ENCODE results near the gene STK36.

The STK36 gene

DNA sequence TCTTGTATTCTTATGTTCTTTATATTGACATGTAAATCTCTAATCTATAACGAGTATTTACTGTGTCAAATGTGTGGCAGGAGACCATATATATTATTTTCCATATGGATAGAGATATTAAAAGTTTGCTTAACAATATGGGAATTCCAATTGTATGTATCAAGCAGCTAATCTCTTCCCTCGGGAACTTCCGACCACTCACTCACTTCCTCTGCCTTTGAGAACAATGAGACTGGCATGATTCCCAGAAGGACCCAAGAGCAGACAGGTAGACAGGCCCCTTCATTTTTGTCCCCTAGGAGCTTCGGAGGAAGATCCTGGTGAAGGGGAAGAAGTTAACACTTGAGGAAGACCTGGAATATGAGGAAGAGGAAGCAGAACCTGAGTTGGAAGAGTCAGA lies 40.0 kb upstream of the STK36 start:
- Histone ChIP-seq H3K27ac (replicated peaks) (no peak overlapping the region), H3K27me3 (ENCODE audit: insufficient read depth, poor library complexity, severe bottlenecking) (no peaks in the 10 kb centered on the region), H3K4me3 (replicated peaks; ENCODE audit: insufficient read depth, low read length) (no peak overlapping the region)
- TF ChIP-seq, protein P1, sequence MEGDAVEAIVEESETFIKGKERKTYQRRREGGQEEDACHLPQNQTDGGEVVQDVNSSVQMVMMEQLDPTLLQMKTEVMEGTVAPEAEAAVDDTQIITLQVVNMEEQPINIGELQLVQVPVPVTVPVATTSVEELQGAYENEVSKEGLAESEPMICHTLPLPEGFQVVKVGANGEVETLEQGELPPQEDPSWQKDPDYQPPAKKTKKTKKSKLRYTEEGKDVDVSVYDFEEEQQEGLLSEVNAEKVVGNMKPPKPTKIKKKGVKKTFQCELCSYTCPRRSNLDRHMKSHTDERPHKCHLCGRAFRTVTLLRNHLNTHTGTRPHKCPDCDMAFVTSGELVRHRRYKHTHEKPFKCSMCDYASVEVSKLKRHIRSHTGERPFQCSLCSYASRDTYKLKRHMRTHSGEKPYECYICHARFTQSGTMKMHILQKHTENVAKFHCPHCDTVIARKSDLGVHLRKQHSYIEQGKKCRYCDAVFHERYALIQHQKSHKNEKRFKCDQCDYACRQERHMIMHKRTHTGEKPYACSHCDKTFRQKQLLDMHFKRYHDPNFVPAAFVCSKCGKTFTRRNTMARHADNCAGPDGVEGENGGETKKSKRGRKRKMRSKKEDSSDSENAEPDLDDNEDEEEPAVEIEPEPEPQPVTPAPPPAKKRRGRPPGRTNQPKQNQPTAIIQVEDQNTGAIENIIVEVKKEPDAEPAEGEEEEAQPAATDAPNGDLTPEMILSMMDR (IDR thresholded peaks at IDR 0.05; ENCODE audit: insufficient read depth, low read length), result no peak
- no peak for DNase-seq (ENCODE audit: low read depth in 1 of 2, low spot score in 1 of 2)

DNA sequence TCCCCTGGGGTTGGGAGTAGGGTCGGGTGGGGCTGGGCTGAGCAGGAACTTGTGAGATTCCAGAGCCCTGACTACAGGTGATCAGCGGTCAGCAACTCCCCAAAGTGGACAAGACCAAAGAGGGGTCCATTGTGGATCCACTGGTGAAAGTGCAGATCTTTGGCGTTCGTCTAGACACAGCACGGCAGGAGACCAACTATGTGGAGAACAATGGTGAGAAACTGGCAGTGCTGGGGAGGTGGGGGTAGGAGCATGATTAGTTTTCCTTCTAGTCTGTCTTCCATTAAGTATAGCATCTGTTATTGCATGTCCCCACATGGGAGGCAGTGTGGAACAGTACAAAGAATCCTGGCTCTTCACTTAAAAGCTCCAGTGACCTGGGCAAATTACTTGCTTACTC lies 36.2 kb upstream of the STK36 start:
- H3K27me3 ChIP-seq (ENCODE audit: insufficient read depth, poor library complexity, severe bottlenecking), result no peaks in the 10 kb centered on the region
- no peak for DNase-seq (ENCODE audit: low read depth in 1 of 2, low spot score in 1 of 2)
- H3K27ac ChIP-seq (replicated peaks), result no peak overlapping the region
- TF ChIP-seq, protein P2, sequence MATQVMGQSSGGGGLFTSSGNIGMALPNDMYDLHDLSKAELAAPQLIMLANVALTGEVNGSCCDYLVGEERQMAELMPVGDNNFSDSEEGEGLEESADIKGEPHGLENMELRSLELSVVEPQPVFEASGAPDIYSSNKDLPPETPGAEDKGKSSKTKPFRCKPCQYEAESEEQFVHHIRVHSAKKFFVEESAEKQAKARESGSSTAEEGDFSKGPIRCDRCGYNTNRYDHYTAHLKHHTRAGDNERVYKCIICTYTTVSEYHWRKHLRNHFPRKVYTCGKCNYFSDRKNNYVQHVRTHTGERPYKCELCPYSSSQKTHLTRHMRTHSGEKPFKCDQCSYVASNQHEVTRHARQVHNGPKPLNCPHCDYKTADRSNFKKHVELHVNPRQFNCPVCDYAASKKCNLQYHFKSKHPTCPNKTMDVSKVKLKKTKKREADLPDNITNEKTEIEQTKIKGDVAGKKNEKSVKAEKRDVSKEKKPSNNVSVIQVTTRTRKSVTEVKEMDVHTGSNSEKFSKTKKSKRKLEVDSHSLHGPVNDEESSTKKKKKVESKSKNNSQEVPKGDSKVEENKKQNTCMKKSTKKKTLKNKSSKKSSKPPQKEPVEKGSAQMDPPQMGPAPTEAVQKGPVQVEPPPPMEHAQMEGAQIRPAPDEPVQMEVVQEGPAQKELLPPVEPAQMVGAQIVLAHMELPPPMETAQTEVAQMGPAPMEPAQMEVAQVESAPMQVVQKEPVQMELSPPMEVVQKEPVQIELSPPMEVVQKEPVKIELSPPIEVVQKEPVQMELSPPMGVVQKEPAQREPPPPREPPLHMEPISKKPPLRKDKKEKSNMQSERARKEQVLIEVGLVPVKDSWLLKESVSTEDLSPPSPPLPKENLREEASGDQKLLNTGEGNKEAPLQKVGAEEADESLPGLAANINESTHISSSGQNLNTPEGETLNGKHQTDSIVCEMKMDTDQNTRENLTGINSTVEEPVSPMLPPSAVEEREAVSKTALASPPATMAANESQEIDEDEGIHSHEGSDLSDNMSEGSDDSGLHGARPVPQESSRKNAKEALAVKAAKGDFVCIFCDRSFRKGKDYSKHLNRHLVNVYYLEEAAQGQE (IDR thresholded peaks at IDR 0.05; ENCODE audit: insufficient replicate concordance, low read depth), result no peak
- no peak for TF ChIP-seq POLR2AphosphoS5 (IDR thresholded peaks at IDR 0.05; ENCODE audit: low read depth)
- no peak overlapping the region for H3K4me3 ChIP-seq (replicated peaks; ENCODE audit: insufficient read depth, low read length)

DNA sequence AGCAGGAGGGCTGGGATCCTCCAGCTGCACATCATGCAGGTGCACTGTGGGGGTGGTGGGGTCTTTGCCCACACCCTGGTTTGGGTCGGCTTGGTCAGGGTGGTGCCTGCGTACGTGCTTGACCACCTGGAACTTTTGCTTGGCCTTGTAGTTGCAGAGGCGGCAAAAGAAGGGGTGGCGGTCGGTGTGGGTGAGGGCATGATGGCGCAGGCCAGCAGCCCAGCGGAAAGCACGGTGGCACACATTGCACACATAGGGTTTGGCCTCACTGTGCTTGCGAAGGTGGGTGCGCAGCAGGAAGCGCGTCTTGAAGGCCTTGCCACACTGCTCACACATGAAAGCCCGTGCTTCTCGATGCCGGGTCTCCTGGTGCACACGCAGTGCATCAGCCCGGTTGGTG lies 33.5 kb upstream of the STK36 start:
- Histone ChIP-seq H3K27ac (replicated peaks) (no peak overlapping the region), H3K27me3 (ENCODE audit: insufficient read depth, poor library complexity, severe bottlenecking) (no peaks in the 10 kb centered on the region), H3K4me3 (replicated peaks; ENCODE audit: insufficient read depth, low read length) (no peak overlapping the region)
- TF ChIP-seq, protein P2 (IDR thresholded peaks at IDR 0.05; ENCODE audit: insufficient replicate concordance, low read depth), result no peak
- TF ChIP-seq, protein P1 (IDR thresholded peaks at IDR 0.05; ENCODE audit: insufficient read depth, low read length), result no peak
- no peak for TF ChIP-seq SPI1 (IDR thresholded peaks at IDR 0.05; ENCODE audit: borderline replicate concordance, low read depth)
- TF ChIP-seq GABPA (IDR thresholded peaks at IDR 0.05; ENCODE audit: low read depth), result no peak
- no peak for TF ChIP-seq POLR2AphosphoS5 (IDR thresholded peaks at IDR 0.05; ENCODE audit: low read depth)
- no peak for DNase-seq (ENCODE audit: low read depth in 1 of 2, low spot score in 1 of 2)

DNA sequence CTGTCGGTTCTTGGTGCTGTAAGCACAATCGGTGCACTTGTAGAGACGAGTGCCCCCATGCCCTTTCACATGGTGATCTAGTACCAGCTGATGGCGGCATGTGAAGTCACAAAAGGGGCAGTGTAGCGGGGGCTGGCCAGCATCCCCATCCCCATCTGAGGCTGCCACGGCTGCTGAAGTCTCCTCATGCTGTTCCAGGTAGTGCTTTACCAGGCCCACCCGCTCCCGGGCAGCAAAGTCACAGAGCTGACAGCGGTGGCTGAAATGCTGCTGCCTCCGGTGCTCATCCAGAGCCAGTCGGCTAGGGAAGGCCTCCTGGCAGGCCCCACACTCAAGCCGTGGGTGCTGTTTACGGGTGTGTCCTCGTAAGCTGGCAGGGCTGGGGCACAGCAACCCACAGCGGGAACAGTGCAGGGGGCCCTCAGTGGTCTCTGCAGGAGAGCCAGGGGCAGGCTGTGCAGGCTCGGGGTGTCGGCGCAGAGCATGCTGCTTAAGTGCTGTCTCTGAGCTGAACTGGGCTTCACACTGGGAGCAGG lies 29.7 kb upstream of the STK36 start:
- no peak; the same call in 1 of the 2 replicates for TF ChIP-seq POLR2AphosphoS5 (IDR thresholded peaks at IDR 0.05; ENCODE audit: low read depth)
- TF ChIP-seq, protein P1 (IDR thresholded peaks at IDR 0.05; ENCODE audit: insufficient read depth, low read length), result no peak
- TF ChIP-seq, protein P2 (IDR thresholded peaks at IDR 0.05; ENCODE audit: insufficient replicate concordance, low read depth), result no peak
- no peak for TF ChIP-seq SPI1 (IDR thresholded peaks at IDR 0.05; ENCODE audit: borderline replicate concordance, low read depth)
- no peak for TF ChIP-seq GABPA (IDR thresholded peaks at IDR 0.05; ENCODE audit: low read depth)
- no peak overlapping the region for H3K27ac ChIP-seq (replicated peaks)
- no peaks in the 10 kb centered on the region for H3K27me3 ChIP-seq (ENCODE audit: insufficient read depth, poor library complexity, severe bottlenecking)
- H3K4me3 ChIP-seq (replicated peaks; ENCODE audit: insufficient read depth, low read length), result no peak overlapping the region
- DNase-seq (ENCODE audit: low read depth in 1 of 2, low spot score in 1 of 2), result no peak
